Tibial nerve (tissue), 4 donors: ENCODE data around the gene ODF2.

ENCODE experiments used
- CTCF ChIP-seq, 5 experiments: fragments of 200-600 bp in 3 of 5; fragments of 450-650 bp in 2 of 5; sonication (generic) in 3 of 5; IDR thresholded peaks; one replicate each; pipeline ENCODE4 v1.5.1; 2016 to 2019; ENCODE audit warnings: antibody characterized with exemption in 5 of 5, mild to moderate bottlenecking in 3 of 5, moderate library complexity in 2 of 5
- EP300 ChIP-seq, 2 donors: sonication (generic); formaldehyde crosslinking; IDR thresholded peaks; one replicate each; pipeline ENCODE4 v1.6.1; 2017; ENCODE audit warnings: antibody characterized with exemption in 2 of 2, mild to moderate bottlenecking in 1 of 2
- POLR2A ChIP-seq, 2 donors: fragments of 450-650 bp; IDR thresholded peaks; one replicate each; pipeline ENCODE4 v1.6.1; 2017; ENCODE audit warnings: antibody characterized with exemption in 2 of 2, mild to moderate bottlenecking in 2 of 2, moderate library complexity in 2 of 2

- no peak for TF ChIP-seq POLR2A (IDR thresholded peaks at IDR 0.05)
- no peak for TF ChIP-seq CTCF (IDR thresholded peaks at IDR 0.05)
- TF ChIP-seq EP300 (IDR thresholded peaks at IDR 0.05), result no peak
Observed at GRCh38 chr9:128529191-128529590, 73.4 kb downstream of the ODF2 start.
